GM19452 (cell line): Measurements from ENCODE around the gene FGF14.

ENCODE experiments used
- ATAC-seq: cut with Tn5 transposase; IDR thresholded peaks from one replicate; pipeline ENCODE4 v1.9.1; 2021; ENCODE audit not compliant: unreplicated experiment

The FGF14 gene

DNA sequence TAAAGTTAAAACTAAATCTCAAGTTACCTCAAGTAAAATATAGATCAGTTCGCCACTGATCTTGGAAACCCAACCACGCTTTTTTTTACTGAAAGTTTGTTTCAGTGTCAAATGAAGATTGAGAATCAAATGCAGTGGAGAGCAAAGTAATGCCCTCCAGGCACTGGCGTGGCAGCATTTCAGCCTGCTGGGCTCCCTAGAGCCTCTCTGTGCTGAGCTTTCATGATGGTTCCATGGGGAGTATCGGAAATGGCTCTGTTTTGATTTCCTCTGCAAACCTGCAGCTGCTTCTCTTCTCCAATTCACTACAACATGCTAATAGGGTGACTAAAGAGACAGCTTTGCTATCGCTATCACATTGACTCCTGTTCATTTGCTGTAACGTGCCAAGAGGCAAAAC lies 141.6 kb downstream of the FGF14 start:
- no peak for ATAC-seq

DNA sequence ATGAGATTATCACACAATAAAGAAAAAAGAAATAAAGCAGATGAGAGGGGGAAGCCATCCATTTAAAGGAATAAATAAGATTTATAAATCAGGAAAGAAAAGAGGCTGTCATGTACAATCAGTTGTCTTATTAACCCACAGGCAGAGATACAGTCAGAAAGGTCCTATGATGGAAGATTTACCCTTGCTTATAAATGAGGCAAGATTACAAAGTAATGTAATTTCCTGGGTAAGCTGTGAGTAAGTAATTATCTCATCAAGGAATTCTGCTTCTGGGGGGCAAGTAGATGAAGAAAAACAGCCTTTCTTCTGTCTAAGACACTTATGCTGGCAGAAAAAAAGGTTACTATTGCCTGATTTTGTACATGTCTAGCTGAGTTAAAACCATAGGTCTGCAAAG lies 146.4 kb downstream of the FGF14 start:
- no peak for ATAC-seq

DNA sequence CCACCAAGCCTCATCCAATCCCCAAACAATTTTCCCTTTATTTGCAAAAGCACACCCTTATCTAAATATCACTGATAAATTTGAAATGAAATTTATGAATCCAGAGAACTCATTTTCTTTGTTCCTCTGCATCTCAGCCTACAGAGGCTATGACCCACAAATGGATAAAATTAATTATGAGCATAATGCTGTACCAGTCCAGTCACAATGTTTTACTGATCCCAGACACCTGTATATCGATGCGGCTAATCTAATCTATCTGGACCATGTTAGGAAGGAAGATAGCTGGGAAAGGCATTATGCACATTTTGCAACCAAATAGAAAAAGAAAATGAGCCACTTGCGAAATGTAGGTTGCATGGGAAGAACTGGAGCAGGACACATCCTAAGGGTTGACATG lies 150.0 kb downstream of the FGF14 start:
- ATAC-seq: no peak

DNA sequence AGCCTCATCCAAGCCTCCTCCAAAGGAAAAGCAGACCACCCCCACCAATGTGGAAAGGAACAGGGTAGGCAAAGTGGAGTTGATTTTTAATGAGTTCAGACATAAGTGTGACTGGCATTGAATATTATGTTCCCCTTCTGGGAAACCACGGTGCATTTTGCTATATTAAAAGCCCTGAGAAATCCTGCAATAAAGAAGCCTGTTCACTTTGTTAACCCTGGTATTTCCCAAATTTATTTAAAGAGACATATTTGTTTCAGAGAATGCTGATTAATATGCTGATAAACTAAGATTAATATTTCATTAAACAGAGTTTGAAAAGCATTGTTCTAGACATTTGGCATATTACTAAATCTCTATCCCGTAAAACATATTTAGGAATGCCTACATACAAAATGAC lies 151.4 kb downstream of the FGF14 start:
- no peak for ATAC-seq

DNA sequence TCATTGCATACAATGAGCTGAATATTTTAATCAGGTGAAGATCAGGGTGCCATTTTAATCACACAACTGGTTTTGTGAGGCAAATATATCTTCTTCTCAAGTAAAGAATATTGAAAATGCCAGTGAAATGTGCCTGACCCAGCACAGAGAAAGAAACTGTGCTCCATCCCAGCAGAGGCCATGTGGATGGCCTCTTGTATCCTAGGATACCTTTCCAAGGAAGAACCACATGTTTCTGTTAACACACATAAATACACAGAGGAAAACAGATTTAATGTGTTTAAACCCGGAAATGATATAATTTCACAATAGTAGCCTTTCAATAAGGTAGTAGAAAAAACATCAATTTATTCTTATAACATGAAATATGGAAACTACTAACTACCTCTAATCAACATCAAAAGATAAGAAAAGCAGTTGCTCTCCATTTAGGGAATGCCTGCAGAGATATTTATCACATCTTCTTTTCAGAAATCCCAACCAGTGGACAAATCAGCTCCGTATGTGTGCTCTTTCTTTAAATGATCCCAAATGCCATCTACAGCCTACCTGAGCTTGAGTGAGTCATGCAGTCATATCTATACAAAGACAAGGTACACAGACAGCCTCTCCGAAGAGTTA lies 157.1 kb downstream of the FGF14 start:
- ATAC-seq: no peak

DNA sequence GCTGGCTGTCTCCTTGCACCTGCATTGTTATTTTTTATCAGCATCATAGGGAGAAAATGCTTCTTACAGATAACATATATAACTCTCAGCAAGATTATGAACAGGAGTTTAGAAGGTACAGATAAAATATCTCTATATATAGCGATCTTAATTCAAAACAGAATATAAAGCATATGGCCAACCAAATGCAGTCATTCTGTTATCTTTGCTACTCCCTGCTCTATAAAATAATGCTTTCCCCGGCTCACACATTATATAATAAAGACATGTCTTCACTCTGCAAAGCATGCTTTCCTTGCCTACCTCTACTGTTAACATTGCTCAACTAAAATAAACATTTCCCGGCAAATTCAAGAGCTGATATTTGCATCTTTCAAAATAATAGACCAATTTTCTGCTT lies 161.7 kb downstream of the FGF14 start:
- ATAC-seq: no peak

DNA sequence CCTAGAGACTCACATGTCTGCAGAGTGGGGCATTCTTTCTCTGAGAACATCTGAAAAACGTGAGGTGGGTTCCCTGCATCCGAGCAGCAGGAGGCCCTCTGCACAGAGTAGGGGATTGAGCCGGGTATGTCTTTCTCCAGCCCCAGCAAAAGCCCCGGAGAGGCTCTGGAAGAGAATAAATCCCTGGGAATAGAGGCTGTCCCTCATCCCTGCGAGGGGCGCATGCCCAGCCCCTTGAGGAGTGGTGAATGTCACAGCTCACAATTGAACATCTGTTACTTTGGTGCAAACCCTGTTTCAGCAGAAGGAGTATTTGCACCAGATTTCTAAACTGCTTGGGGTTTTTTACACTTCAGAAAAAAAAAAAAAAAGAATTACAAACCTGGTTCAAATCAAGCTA lies 164.6 kb downstream of the FGF14 start:
- ATAC-seq: no peak

DNA sequence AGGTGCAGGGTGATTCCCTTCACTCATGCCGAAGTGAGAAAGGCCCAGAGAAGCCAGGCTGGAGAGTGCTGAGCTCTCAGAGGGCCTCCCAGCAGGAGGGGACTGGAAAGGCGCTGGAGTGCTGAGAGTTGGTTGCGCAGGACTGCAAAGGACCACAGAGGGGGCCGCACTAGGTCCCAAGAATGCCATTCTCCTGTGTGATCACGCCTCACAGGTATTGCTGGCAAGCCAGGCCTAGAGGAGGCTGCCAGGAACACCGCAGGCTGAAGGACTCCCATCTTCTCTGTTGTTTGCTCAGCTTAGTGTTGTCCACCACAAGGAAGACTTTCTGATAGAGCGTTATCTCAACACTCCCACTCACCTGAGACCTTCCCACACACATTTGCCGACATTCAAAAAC lies 165.0 kb downstream of the FGF14 start:
- no peak for ATAC-seq

DNA sequence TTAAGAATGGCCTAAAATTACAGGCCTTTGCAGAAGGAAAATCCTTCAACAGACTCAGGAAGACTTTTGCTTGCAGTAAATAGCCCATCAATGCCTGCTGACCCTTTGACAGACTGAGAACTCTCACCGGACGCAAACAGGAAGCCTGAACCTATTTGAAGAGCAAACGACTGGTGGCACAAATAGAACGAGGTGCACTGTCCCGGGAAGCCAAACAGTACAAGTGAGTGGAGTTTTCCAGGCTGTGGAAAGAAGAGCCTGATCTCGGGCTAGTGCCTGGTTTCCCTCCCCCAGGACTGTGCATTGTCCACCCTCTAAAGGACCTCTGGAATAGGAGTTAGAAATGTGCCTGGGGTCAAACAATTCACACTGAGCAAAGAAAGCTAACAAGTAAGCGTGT lies 165.5 kb downstream of the FGF14 start:
- no peak for ATAC-seq

DNA sequence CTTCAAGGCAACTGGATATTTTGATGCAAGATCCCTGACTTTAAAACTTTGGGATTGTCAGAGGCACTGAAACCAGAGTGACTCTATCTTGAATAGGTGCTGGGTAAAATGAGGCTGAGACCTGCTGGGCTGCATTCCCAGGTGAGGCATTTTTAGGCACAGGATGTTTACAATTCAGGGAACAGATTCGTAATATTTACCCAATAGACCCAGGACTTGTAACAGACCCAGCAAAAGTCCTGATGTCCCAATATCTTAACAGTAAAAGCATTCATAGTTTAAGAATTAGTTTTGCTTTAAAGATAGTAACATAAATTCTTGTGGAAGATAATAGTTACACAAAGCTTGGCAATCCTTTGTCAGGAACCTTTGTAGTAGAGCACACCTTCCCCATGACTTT lies 166.2 kb downstream of the FGF14 start:
- no peak for ATAC-seq

DNA sequence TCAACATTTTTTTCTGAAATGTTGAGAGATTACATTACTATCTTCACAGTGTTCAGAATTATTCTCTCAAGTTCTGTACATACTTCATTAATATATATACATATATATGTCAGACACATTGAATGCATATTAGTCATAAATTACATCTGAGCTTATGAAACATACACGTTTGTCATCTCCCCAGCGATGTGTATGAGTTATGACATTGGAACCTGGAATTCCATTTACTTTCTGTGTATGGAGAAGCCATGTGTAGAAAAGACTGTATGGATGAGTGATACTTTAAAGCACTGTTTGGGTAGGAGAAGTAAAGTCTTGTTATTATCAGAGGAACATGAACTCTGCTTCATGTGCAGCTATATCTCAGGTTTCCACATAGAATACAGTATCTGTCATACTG lies 167.2 kb downstream of the FGF14 start:
- no peak for ATAC-seq

DNA sequence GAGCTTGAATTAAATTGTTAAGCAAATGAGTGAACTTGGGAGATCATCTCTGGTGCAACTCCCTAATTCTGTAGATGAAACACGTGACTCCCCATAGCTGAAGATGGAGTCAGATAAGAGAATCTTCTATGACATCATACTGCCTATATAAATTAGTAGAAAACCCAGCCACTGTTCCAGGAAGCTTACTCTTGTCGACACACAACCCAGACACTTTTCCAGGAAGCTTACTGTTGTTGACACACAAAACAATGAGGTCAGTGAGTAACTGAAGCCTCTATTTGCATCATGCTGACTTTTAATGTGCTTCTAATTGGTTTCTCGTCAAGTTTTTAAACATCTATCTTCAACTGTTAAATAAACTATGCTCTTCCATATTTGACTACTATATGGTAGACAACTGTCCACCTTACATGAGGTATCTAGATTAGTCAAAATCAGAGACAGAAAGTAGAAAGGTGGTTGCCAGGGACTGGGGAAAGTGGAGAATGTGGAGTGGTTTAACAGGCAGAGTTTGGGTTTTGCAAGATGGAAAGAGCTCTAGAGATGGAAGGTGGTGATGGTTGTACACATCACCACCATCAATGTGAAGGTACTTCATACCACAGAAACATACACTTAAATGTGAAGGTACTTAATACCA lies 168.2 kb downstream of the FGF14 start:
- ATAC-seq: no peak

DNA sequence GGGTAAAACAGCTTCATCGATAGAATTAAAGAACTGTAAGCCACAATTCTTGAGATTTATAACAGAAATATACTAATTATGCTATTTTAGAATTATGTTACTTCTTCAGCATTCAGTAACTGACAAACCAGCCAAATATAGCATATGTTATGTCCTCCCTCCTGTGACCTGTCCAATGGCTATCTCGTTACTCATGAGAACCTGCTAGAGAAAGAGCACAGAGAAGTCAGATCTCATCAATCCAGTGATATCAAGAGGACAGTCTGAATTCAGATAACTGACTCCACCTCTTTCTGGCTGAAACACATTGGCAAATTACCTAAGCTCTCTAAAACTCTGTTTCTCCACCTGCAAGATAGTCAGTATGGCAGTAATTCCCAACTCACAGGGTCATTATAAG lies 170.4 kb downstream of the FGF14 start:
- no peak for ATAC-seq

DNA sequence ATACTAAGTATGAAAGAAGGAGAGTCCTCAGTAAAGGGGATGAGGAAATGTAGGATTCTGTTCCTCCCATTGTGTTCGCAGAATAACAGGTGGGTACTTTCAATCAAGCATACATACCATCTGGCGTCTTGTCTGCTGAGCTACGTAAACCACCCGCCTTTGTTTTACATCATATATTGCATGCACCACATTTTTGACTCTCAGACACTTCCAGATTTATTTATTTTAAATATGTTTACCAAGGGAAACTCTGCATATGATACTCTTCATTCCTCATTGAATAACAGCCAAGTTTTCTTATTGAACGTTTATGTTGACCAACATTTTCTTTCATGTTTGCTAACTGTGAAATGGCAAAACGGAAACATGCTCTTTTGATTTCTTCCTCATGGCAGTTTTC lies 174.1 kb downstream of the FGF14 start:
- ATAC-seq: no peak

DNA sequence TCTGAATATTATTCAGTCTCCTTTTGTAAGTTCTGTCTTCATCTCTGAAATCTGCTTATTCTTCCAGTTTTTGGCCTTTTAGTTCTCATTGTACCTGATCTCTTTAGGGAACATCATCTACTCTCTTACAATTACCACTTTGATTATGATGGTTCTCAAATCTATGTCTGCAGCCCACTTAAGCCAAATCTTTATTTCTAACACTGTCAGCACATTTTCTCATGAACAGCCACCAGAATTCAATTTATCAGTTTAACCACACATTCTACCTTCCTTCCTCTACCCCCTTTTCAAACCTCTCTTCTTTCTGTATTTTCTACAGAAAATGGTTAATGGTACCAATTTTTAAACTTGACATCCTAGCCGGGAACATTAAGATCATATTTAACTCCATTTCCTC lies 175.3 kb downstream of the FGF14 start:
- no peak for ATAC-seq

DNA sequence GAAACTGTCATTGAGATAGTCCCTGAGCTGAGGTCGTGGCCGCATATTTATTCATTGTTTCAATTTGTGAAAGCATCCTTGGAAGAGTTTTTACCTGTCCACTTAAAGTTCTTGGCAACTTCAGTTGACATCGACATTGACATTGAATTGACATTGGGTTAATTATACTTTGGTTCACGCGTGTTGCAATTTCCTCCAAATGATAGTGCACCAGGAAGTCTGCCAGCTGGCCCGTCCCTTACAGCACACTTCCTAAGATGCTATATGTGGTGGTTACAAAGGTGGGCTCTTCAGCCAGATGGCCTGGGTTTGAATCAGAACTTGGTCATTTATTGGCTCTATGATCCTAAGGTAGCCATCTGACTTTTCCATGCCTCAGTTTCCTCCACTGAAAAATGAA lies 176.0 kb downstream of the FGF14 start:
- ATAC-seq: no peak

DNA sequence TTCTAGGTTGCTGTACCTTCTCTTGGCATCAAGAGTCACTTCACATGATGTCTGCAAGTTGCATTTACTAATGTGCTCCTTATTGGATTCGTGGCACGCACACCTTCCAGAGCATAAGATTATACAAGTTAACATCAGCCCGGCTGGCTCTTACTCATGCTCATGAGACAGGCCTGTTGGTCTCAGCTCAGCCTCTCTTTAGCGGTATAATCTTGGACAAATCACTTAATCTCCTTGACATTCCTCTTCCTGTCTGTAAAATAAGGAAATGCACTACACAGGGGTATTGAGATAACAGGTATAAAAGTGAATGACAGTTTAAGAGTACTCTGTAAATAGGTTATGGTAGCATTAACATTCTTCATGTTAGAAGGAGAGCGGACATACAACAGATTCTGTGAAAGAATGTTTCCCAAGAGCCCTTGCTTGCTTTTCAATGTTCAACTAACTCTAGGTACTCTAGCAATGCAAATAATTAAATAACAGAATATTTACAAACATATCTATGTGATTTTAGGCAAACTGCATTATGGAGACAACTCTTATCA lies 181.1 kb downstream of the FGF14 start:
- ATAC-seq: no peak

DNA sequence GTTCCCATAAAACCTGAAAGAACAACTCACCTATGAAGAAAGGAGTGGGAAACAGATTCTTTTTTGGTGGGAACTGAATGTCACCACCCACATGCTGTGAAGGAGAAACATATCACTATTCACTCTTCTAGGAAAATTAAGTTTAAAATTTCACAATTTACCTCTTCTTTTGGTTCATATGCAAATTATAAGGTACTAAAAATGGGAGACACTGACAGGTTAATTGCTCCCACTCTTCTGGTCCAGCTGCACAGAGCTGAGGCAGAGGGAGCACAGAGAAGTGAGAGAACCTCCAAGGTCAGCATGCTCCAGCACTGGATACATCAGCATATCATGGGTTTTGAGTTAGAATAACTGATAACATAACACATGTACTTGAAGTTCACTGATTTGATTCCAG lies 186.9 kb downstream of the FGF14 start:
- no peak for ATAC-seq

DNA sequence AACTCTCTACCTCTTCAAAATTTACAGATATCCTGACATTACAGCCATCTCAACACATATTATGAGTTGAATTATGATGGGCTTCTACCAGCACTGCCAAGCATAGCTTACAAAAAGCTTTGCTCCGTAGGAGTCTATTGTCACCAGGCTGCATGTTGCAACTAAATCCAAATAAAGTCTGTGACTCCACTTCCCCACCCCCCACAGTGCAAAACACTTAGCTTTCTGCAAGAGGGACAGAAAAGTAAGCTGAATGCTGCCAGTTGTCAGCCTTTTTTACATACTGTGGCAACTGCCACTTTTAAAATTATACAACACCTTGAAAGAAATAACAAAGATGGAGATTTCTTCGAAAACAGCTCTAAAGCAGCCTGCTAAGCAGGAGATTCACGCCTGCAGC lies 189.1 kb downstream of the FGF14 start:
- ATAC-seq: no peak

DNA sequence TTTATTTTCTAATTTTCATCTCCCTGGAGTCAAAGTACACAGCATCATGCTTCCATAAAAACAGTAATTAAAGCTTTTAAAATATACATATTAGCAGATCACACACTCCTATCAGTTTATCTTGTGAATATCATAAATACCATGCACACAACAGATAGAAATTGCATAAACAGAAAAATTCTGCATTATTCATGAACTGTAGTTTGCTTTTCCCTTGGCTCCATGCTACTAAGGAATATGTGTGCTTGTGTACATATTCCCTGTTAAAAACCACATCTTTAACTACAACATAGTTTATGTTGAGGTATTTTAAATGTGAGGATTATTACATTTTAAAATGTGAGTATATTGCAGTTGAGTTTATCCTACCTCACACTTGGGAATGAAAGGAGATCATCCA lies 193.5 kb downstream of the FGF14 start:
- ATAC-seq: no peak

DNA sequence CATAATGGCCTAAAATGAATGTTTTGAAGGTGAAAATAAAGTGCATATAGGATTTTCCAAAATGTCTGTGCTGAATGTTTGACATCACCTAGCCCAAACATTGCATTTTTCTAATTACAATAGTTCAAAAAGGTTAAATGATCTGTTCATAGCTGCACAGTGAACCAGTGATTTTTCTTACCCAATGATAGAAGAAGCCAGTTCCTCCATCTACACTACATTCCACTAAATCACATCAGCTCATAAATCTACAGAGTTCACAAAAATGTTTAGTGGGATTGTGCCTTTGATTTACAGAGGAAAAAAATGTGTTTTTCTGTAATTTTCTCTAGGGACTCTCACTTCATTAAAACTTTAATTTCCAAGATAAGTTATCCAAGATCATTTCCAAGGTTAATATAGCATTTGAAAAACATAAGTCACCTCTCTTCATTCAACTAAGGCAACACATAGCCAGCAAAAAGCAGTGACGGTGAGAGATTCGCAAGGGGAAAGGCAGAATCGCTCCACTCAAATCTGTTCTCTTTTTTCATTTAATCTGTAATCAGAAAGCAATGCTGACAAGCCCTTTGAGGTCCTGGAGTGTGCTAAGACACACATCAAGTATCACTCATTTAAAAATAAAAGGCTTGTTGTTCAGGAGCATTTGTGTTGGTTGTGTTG lies 194.0 kb downstream of the FGF14 start:
- ATAC-seq: no peak

DNA sequence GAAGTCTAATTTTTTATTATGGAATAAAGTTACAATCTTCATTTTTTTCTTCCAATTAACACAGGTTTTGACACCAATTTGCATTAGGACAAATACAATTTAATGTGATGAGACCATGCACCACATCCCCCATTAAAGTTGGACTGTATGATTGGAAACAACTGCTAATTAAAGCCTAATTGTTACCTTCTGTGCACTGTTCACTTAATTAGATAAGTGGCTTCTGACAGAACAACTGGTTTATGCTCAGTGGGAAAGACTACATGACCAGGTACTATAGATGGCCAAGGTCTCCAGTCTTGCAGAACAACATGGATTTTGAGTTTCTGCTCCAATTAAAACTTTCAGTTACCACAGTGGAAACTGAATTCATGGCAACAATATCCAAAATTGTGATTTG lies 198.1 kb downstream of the FGF14 start:
- ATAC-seq: no peak
